GM19328 (cell line): ENCODE results near the gene ATP9A.
"Not testable (repeated sequence)": the region's sequence is repeated elsewhere in the genome, so short reads cannot be mapped to it uniquely, and the experiment has no call there.

Experiments
- ATAC-seq: cut with Tn5 transposase; IDR thresholded peaks from one replicate; pipeline ENCODE4 v1.9.1; 2021; ENCODE audit warnings: mild to moderate bottlenecking, moderate library complexity; ENCODE audit not compliant: unreplicated experiment

ATP9A gene

GRCh38 chr20:51727872-51728271 lies 40.3 kb downstream of the ATP9A start:
- no peak for ATAC-seq

- ATAC-seq: no peak
Measured at GRCh38 chr20:51725584-51726176, 42.5 kb downstream of the ATP9A start.

- ATAC-seq: not testable (repeated sequence)
Measured at GRCh38 chr20:51723026-51723425, 45.2 kb downstream of the ATP9A start.

GRCh38 chr20:51722246-51722645 lies 45.9 kb downstream of the ATP9A start:
- not testable (repeated sequence) for ATAC-seq

- no peak for ATAC-seq
Measured at GRCh38 chr20:51720854-51721253, 47.3 kb downstream of the ATP9A start.

GRCh38 chr20:51720384-51720783 lies 47.8 kb downstream of the ATP9A start:
- no peak for ATAC-seq

GRCh38 chr20:51715856-51716185 lies 52.4 kb downstream of the ATP9A start:
- ATAC-seq: no peak

- ATAC-seq: no peak
Measured at GRCh38 chr20:51715163-51715855, 52.9 kb downstream of the ATP9A start.

- ATAC-seq: no peak
Measured at GRCh38 chr20:51713213-51713598, 55.0 kb downstream of the ATP9A start.

- ATAC-seq: no peak
Measured at GRCh38 chr20:51712501-51713212, 55.5 kb downstream of the ATP9A start.

- no peak for ATAC-seq
Measured at GRCh38 chr20:51711426-51711825, 56.8 kb downstream of the ATP9A start.

GRCh38 chr20:51710361-51710894 lies 57.8 kb downstream of the ATP9A start:
- ATAC-seq: no peak

GRCh38 chr20:51705400-51705799 lies 62.8 kb downstream of the ATP9A start:
- ATAC-seq: no peak

- ATAC-seq: no peak
Measured at GRCh38 chr20:51703400-51704287, 64.5 kb downstream of the ATP9A start.

GRCh38 chr20:51702556-51702955 lies 65.6 kb downstream of the ATP9A start:
- no peak for ATAC-seq

GRCh38 chr20:51700809-51701285 lies 67.3 kb downstream of the ATP9A start:
- no peak for ATAC-seq

- ATAC-seq: no peak
Measured at GRCh38 chr20:51698252-51698651, 69.9 kb downstream of the ATP9A start.

GRCh38 chr20:51697096-51697826 lies 70.9 kb downstream of the ATP9A start:
- no peak for ATAC-seq

- ATAC-seq: no peak
Measured at GRCh38 chr20:51696304-51697071, 71.7 kb downstream of the ATP9A start.
